ENCODE measurements around the gene PTOV1.

Gene PTOV1

DNA sequence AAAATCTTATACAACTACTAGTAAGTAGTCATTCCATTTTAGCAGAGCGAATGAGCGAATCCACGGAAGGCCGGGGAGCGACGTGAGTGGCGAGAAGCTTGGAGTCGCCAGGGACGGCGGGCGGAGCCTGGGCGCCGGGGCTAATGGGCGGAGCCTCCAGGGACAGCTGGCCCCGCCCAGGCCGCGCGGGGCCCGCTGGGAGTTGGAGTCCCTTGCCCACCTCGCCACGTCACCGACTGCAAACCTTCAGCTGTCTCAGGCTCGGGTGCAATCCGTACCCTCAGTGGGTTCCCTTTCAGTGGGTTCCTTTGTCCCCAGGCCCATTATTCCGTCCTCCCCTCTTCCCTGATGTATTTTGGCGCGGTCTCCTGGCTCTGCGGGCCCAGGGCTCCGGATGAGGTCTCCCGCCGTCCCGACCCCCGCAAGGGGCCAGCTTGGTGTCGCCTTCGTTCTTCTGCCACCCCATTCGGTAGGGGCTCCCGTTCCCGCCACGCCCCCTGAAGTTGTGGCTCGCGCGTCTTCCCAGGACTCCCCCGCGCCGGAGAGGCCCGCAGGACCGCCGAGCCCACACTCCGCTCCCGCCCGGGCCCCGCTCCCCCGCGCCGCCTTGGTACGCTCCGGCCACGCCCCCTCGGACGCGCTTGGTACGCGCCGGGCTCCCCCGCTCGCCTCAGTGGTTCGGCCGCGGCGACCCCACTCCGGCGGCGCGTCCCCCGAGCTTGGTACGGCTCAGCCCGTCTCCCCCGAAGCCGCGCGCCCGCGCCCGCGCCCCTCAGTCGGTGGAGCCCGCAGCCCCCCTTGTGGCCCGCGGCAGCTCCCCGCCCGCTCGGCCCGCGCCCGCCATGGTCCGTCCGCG, at the start of gene PTOV1:
Gene PTOV1, plus strand, starts transcription at position 673 of the 856 bp plus-strand sequence.
- peak; percentile 86 for DNase-seq

DNA sequence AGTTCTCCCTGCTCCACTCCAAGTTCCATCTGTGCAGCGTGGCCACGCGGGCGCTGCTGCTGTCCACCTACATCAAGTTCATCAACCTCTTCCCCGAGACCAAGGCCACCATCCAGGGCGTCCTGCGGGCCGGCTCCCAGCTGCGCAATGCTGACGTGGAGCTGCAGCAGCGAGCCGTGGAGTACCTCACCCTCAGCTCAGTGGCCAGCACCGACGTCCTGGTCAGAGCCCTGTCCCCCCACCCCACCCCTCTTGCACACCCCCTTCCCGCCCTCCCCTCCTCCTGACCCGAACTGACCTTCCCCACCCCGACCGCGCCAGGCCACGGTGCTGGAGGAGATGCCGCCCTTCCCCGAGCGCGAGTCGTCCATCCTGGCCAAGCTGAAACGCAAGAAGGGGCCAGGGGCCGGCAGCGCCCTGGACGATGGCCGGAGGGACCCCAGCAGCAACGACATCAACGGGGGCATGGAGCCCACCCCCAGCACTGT, 49.5 kb upstream of the PTOV1 start:
- no peak for DNase-seq

DNA sequence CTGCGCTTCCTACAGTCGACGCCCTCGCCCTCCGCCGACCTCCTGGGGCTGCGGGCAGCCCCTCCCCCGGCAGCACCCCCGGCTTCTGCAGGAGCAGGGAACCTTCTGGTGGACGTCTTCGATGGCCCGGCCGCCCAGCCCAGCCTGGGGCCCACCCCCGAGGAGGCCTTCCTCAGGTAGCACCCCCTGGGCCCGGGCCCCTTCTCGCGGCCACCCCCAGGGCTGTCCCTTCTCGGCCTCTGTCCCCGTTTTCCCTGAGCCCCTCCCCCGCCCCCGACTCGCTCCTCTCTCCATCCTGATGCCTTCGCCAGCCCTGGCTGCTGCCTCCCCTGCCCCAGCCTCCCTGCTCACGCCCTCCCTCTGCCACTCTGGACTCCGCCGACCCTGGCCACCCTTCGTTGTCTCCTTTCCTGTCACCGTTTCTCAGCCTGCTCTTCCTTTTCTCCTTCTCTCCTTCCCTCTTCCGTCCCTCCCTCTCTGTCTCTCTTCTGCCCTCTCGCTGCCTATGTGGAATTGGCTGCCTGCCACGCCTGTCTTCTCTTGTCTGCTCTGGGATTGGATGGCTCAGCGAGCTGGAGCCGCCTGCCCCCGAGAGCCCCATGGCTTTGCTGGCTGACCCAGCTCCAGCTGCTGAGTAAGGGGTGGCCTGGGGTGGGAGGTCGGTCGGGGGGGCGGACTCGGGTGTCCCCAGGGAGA, 48.8 kb upstream of the PTOV1 start:
- DNase-seq, result no peak

DNA sequence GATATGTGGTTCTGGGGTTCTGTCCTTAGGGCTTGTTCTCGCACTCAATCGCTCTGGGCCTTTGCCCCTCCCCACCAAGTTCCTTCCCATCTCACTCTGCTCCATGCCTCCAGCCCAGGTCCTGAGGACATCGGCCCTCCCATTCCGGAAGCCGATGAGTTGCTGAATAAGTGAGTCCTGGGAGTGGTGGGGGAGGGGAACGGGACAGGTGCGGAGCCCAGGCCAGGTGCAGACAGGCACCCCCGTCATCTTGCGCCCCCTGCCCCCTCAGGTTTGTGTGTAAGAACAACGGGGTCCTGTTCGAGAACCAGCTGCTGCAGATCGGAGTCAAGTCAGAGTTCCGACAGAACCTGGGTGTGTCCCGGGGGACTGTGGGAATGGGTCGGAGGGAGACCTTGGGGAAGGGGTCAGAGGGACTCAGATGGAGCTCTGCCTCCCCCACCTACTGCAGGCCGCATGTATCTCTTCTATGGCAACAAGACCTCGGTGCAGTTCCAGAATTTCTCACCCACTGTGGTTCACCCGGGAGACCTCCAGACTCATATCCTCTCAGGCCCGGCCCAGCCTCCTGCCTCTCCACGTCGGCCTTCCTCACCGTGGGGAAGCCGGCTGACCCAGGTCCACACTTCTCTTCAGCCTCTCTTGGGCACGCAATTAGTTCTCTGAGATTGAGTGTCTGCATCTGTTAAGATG, 48.0 kb upstream of the PTOV1 start:
- DNase-seq, result no peak

DNA sequence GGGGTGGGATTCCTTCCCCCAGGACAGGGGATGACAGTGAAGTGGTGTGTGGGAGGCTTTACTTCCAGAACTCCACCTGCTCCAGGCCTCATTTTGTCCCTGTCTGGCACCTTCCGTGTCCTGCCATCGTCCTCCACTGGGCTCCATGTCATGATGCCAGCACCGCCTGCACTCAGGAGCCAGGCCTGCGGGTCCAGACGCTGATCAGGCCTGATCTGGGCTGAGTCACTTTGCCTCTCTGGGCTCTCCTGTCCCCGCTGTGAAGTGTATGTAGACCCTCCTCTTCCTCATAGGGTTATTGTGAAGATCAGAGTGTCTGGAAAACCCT, 47.5 kb upstream of the PTOV1 start:
- no peak for DNase-seq

DNA sequence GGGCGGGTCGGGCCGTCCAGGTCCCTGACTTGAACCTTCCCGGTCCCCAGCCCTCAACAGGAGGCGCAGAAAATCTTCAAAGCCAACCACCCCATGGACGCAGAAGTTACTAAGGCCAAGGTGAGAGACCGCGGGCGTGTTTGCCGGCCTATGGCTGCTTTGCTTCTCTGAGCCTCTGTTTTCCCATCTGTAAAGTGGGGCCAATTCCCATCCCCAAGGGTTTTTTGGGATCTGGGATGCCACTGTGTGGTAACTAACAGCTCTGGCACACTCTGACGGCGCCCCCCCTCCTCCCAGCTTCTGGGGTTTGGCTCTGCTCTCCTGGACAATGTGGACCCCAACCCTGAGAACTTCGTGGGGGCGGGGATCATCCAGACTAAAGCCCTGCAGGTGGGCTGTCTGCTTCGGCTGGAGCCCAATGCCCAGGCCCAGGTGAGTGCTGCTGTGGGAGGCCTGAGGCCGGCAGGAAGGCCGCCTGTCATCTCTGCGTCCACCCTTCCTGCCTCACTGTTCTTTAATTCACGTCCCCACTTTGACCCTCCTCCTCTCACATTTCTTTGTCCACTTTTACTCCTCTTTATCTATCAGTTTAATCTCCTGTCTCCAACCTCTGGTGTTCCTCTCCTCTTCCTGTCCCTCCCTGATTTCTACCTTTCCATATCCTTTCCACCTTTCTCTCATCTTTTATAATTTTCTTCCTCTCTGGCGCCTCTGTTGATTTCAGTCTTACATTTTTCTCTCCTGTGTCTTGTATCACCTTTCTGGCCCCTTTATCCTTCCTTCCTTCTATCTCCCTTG, 44.9 kb upstream of the PTOV1 start:
- DNase-seq, result no peak

DNA sequence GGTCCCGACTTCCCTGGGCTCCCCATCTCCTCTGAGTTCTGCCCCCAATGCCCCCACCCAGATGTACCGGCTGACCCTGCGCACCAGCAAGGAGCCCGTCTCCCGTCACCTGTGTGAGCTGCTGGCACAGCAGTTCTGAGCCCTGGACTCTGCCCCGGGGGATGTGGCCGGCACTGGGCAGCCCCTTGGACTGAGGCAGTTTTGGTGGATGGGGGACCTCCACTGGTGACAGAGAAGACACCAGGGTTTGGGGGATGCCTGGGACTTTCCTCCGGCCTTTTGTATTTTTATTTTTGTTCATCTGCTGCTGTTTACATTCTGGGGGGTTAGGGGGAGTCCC, 44.4 kb upstream of the PTOV1 start:
- no peak for DNase-seq

DNA sequence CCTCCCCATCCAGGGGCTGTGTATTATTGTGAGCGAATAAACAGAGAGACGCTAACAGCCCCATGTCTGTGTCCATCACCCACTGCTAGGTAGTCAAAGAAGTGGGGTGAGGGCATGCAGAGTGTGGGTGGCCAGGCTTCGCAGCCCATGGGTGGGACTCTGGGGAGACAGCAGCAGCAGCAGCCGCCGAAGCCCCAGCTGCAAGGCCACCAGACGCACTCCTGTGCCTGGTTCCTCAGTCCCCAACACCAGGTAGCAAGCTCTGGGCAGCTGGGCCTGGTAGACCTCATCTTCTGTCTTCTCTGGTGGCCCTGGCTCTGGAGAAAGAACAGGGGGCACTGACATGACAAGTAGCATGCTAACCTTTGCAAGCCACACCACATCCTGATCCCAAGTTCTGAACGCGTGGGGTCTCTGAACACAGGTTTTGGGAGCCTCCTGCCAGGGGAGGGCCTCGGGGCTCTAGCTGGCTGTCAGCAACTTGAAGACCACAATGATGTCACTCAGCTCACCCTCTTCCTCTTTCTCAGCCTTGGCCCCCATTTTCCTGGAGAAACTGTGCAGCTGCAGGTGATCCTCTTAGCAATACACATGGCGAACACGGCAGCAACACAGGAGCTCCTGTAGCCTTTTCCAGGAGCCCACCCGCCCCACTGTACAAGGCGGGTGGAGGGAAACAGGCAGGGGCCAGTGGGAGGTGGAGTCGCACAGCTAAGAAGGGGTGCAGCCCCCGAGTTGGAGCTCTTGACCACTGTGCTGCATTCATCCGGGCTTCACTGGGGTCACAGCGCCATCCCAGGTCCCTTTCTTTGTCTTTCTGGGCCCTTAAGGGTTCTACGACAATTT, 43.7 kb upstream of the PTOV1 start:
- no peak for DNase-seq

DNA sequence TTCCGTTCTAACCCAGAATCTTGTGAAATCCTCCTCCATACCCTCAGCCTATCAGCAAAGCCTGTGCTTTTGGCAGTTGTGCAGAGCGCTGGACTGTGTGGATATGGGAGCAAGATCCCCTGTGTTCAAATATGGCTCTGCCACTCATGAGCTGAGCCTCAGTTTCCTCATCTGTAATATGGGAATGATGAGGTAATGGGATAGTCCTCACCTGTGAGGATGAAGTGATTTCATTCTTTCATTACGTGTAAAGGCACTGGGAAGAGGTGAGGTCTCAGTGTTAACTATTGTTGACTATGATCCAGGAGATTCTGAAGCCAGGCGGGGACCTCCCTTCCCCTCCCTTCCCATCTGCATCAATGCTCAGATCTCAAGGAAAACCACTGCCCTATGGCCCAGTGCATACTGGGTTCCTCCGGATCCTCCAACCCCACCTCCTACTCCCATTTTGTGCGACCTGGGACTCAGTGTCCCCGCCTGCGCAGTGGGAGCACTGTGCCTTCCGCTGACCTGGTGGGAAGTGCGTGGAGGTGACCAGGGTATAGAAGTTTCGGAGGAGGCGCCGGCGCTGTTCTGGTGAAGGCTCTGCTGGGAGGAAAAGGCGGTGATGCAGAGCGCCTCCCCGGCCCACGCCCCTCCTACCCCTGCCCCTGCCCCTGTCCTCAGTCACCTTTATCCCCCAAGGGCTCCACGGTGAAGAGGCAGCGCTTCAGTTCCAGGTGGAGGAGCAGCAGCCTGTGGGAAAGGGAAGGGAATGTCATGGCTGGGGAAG, 42.9 kb upstream of the PTOV1 start:
- no peak for DNase-seq

DNA sequence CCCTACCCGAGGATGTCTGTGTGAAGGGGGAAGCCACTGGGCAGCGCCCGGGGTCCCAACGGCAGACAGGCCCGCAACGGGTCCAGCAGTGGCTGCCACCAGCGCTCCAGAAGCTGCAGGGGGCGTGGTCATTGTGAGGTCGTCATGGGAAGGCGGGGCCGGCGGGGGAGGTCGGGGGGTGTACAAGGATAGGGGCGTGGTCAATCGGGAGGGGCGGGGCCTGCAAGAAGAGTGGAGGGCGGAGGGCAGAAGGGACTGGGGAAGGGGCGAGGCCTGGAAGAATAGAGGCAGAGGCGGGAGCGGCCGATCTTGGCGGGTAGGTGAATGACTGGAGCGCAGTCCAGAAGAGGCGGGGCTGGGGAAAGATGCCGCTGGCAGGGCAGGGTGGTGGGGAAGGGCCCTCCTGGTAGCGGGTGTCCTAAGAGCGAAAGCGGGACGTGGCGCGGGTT, 42.2 kb upstream of the PTOV1 start:
- peak; percentile 80 for DNase-seq

DNA sequence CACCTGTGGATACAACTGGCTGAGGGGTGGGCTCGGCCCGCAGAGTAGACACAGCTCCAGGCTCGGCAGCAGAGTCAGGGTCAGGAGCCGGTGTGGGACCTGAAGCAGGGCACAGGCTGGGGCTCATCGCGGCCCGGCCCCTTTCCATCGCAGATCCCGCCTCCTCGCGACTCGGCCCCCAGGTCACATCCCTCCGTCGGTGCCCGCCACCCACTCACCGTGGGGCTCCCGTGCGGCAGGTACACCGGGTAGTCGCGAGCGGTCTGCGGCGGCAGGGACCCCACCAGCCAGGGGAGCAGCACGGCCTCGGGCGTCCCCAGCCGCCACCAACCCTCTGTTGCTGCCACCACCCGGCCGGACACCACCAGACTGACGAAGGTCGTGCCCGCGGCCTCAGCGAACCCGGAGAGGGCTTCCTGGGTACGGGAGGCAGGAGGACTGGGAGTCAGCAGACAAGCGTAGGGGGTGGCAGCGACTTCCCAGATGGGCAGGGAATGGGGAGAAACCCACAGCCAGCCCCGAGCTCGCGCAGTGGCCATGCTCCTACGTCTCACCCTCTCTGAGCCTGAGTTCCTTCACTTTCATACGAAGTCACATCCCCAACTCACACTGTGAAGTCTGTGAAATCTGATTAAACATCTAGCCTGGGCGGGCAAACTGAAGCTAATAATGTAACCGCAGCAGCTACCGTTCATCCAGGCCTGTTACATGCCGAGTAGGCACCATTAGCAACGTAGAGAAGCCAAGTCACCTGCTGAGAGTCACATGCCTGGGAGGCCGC, 41.6 kb upstream of the PTOV1 start:
- peak; percentile 50 for DNase-seq

DNA sequence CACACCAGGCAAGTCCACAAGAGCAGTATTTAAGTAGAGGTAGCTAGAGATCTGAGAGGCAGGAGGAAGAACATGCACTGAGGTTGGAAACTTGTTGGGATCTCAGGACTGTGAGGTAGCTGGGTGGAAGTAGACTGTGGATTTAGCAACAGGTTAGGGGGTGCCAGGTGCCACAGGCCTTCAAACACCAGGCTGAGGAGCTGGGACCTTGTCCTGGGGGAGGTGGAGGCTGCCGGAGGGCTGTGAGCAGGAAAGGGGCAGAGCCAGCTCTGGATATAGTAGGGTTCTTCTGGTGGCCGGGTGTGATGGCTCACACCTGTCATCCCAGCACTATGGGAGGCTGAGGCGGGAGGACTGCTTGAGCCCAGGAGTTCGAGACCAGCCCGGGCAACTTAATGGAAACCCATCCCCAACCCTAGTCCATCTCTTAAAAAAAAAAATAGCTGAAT, 41.0 kb upstream of the PTOV1 start:
- no peak for DNase-seq

DNA sequence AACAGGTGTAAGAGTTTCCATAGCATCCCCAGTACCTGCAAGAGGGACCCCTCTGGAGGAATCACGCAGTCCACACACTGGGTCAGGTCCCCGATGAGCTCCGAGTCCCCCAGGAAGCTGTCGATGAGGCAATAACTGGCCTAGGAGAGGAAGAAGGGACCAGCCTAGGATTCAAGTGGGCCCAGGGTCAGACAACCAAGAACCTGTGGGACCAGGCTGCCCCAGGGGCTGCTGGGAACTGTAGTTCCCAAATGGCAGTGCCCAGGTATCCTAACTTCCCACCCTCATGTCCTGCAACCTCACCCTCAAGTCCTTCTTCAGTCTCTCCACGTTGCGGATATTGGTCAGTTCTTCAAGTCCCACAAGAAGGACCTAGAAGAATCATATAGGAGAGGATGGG, 39.6 kb upstream of the PTOV1 start:
- no peak for DNase-seq

DNA sequence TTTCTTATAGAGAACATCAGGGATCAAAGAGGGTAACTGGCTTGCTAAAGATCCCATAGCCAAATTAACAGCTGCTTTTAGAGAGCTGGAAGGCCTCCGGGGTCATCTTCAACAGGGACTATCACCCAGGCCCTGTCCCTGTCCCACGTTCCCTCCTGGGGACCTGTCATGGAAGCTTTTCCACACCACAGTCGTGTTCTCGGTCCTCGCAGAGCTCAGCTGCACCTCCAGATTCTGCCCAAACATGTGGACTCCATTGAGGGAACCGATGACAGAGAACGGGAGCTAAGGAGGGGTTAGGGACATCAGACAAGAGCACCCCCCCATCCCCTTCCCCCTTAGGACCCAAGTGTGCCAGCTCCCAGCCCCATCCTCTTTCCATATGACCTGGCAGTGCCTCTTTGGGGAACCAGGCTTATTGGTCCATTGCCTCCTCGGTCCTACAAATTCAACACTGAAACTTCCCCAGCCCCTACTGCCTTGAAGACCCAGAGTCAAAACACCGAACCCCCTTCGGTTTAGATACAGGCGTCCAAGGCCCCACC, 38.4 kb upstream of the PTOV1 start:
- DNase-seq, result no peak

DNA sequence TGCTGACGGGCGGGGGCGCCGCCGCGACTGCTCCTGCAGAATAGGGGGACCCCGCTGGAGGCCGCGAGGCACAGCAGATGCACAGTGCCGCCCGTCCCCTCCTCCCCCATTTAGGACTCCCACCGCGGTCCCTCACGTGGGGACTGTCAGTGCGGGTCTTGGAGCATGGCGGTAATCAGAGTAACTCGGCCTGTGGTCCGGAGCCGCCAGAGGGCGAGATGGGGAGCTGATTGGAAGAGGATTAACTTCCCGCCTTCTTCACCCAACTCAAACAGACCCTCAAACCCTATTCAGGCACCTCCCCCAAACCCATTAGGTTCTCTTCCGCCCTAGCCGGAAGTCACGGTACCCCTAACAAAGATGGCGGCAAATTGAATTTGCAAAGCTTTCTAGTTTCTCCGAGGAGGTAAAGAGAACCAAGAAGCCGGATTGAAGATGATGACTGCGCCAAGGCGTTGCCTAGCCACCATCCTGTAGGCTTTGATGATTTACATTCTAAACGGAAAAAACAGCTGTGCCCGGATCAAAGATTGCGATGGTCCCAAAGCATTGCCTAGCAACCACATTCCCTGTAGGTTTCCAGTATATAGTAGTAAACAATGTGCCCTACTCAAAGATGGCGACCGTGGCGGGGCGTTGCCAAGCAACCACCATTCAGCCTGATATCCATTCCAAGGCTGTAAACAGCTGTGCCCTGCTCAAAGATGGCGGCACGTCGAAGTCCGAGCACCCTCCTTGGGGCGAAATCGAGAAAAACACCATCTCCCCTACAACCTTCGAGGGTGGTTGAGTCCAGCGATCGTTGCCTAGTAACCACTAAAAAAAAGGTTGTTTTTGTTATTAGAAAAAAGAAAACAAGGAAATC, 37.7 kb upstream of the PTOV1 start, which contains the start of gene FUZ:
Gene FUZ, minus strand, starts transcription at position 296 of the 865 bp plus-strand sequence. Its CDS starts 186 bp downstream, at position 110.
- DNase-seq, result peak; percentile 89

DNA sequence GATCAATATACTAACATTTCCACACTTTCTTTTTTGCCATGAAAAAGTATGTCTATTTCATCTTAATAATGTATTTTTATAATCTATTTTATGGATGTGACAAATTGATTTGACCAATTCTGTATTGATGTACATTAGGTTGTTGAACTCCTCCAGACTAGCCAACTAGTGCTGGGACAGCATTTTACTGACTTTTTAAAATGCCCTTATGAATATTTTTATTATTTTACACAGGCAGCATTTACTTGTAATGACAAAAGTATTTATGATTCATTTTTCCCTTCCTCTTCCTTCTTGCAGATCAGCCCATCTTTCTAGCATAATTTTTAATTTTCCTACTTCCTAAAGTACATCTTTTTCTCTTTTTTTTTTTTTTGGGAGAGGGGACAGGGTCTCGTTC, 36.9 kb upstream of the PTOV1 start:
- no peak for DNase-seq

DNA sequence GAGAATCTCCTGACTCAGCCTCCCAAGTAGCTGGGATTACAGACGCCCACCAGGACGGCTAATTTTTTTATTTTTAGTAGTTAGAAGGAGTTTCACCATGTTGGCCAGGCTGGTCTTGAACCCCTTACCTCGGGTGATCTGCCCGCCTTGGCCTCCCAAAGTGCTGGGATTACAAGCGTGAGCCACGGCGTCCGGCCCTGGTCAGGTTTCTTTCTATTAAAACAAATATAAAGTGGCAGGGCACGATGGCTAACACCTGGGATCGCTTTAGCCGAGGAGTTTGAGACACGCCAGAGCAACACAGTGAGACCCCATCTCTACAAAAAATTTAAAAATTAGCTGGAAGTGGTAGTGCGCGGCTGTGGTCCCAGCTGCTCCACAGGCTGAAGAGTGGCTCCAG, 34.4 kb upstream of the PTOV1 start:
- DNase-seq, result no peak

DNA sequence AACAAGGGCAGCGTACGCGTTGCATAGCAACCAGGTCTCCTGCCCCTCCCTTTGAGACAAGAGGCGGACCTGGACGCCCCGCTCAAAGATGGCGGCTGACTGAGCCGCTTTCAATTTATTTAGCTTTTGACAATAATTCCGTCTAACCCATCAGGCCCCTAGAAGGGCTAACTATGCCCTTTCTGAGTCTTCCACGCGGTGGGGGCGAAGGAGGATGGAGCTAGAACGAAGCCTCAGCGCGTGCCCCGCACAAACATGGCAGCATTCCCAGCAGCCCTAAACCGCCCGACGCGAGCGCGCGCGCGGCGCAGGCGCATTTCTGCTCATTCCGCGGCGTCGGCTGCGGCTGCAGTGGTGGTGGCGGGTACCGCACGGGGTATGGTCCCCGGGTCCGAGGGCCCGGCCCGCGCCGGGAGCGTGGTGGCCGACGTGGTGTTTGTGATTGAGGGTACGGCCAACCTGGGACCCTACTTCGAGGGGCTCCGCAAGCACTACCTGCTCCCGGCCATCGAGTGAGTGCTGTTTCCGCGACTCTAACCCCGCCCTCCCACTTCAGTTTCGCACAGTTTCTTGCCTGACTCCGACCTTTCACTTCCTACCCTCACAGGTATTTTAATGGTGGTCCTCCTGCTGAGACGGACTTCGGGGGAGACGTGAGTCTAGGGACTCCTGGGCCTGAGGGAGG, 32.9 kb upstream of the PTOV1 start, which contains the start of gene MED25:
Gene MED25, plus strand, starts transcription at position 326 of the 685 bp plus-strand sequence. Its CDS starts 53 bp downstream, at position 379.
- DNase-seq, result peak; percentile 88
